ENCODE data around the gene HIBCH. TPM values are rescaled to one million over a fixed set of nuclear protein-coding genes. Genes with fewer than 3 reads are reported as not detected.

HIBCH gene
- total and polyA plus RNA-seq, 2 of the 4 experiments (the other 2 are of a cell fraction), result 8.8 to 11.9 TPM

DNA sequence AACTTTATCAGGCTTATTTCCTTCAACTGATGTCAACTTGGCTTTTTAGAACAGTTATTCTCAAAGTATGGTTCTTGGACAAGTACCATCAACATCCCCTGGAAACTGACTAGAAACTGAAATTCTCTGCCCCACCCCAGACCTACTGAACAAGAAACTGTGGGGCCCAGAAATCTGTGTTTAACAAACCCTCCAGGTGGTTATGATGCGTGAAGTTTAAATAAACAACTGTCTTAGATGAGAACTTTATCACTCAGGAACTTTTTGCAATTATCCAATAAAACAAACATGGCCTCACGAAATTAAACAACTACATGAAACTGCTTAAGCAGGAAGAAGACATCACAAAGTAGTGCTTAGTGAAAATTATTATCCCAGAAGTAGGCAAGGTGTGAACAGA, 4.4 kb downstream of the HIBCH start:
- no peaks in the 10 kb centered on the region for H4K20me1 ChIP-seq (ENCODE audit: insufficient read depth, low read length)
- no peak overlapping the region for H3K14ac ChIP-seq (replicated peaks; ENCODE audit: low read depth, low read length)
- no peak overlapping the region for H3K4ac ChIP-seq (ENCODE audit: low read depth, low read length)
- no peak overlapping the region for H2BK5ac ChIP-seq (ENCODE audit: low read depth, low read length, poor library complexity, severe bottlenecking)
- H4K8ac ChIP-seq (ENCODE audit: low read depth in 2 of 2, low read length in 2 of 2), result no peak overlapping the region
- no peak overlapping the region for H2AK9ac ChIP-seq (replicated peaks; ENCODE audit: low read depth, low read length, poor library complexity)
- H3K9ac ChIP-seq (ENCODE audit: low read depth, low read length), result no peak overlapping the region
- POLR2A ChIA-PET (ENCODE audit: unreplicated experiment), result no interaction called here
- no peak overlapping the region for H4K91ac ChIP-seq (ENCODE audit: insufficient read depth, low read depth, low read length)
- H3K23ac ChIP-seq (ENCODE audit: low read depth, low read length), result no peak overlapping the region
- no peak overlapping the region for H2BK120ac ChIP-seq (ENCODE audit: low read depth, low read length)
- DNase-seq (no peak), ATAC-seq (ENCODE audit: low read depth) (no peak)
- peak overlapping the region; percentile 48; the same call in 1 of the 2 replicates for H3K4me2 ChIP-seq (ENCODE audit: low read depth, low read length)
- WGBS, 2 experiments (ENCODE audit: extremely low coverage in 2 of 2, insufficient read length in 1 of 2), result no CpG with 5 or more reads among the region's 2 CpGs
- H3K9me3 ChIP-seq (ENCODE audit: control insufficient read depth, insufficient read depth, low read length), result no peaks in the 10 kb centered on the region
- CTCF ChIA-PET, result no interaction called here
- BruUV-seq (replicated peaks), result no TSS peak
- no peak overlapping the region for H3K18ac ChIP-seq (ENCODE audit: low read depth, low read length)
- dilution Hi-C loops (cut with HindIII; ENCODE audit: low sequenced_read_pairs, unreplicated experiment), result no loop called here
- TF ChIP-seq, protein P1, sequence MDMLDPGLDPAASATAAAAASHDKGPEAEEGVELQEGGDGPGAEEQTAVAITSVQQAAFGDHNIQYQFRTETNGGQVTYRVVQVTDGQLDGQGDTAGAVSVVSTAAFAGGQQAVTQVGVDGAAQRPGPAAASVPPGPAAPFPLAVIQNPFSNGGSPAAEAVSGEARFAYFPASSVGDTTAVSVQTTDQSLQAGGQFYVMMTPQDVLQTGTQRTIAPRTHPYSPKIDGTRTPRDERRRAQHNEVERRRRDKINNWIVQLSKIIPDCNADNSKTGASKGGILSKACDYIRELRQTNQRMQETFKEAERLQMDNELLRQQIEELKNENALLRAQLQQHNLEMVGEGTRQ (IDR thresholded peaks at IDR 0.05; ENCODE audit: low read depth, low read length), result no peak
- TF ChIP-seq MAZ (IDR thresholded peaks at IDR 0.05; ENCODE audit: borderline replicate concordance, low read depth, low read length) (no peak), FOS (IDR thresholded peaks at IDR 0.05; ENCODE audit: low read depth, low read length) (no peak), RAD21 (IDR thresholded peaks at IDR 0.05; ENCODE audit: low read length) (no peak), RCOR1 (IDR thresholded peaks at IDR 0.05; ENCODE audit: insufficient replicate concordance, low read length) (no peak)
- H3K4me3 ChIP-seq (ENCODE audit: insufficient read depth, low read depth, low read length), result no peak overlapping the region
- H3K79me1 ChIP-seq (ENCODE audit: low read depth in 1 of 2, low read length in 2 of 2), result peaks cover 27 to 54% of the 10 kb centered on the region in 2 experiments
- no peak overlapping the region for H4K5ac ChIP-seq (ENCODE audit: low read depth, low read length)
- intact Hi-C loops (cut with micrococcal nuclease), result loop anchor here (1.0 to 10.0 kb wide), 2 partner anchors 226 to 530 kb away; partner anchors contain the start of genes ORMDL1 and PMS1
- no peaks in the 10 kb centered on the region for H3K36me3 ChIP-seq (ENCODE audit: control insufficient read depth, insufficient read depth, low read length)
- no peak overlapping the region for H3K56ac ChIP-seq (ENCODE audit: extremely low read depth, insufficient read depth, low read length)
- peaks cover 7% of the 10 kb centered on the region for H3K4me1 ChIP-seq (ENCODE audit: control insufficient read depth, insufficient read depth, low read length)
- no peak overlapping the region for H2BK20ac ChIP-seq (ENCODE audit: low read depth, low read length)
- no peak overlapping the region for H2AFZ ChIP-seq (replicated peaks; ENCODE audit: low read length, poor library complexity)
- H3K27me3 ChIP-seq (ENCODE audit: control insufficient read depth, insufficient read depth, low read length), result no peaks in the 10 kb centered on the region
- no peaks in the 10 kb centered on the region for H3K9me1 ChIP-seq (ENCODE audit: insufficient read depth, low read length)
- in situ Hi-C loops (cut with MboI; ENCODE audit: low sequenced_read_pairs), result no loop called here
- no peak overlapping the region for H2AK5ac ChIP-seq (ENCODE audit: low read depth, low read length)
- no peak overlapping the region for H3K27ac ChIP-seq (ENCODE audit: insufficient read depth, low read length)
- H2BK15ac ChIP-seq (ENCODE audit: low read depth, low read length), result no peak overlapping the region
